GM06990 (cell line): ENCODE measurements around the gene PKIB.

Source experiments
- DNase-seq: peaks from one replicate; pipeline ENCODE4 v3.0.0-alpha.2; 2011; ENCODE audit not compliant: insufficient read length; ENCODE audit errors: extremely low read depth
- H3K27me3 ChIP-seq: replicated peaks from 2 replicates; pipeline ENCODE4 v1.6.0; 2011; ENCODE audit warnings: low read length; ENCODE audit not compliant: control insufficient read depth, insufficient read depth
- H3K36me3 ChIP-seq: 2 replicates; pipeline ENCODE4 v1.5.1; 2011; ENCODE audit warnings: low read length; ENCODE audit not compliant: control insufficient read depth, insufficient read depth
- H3K4me3 ChIP-seq: replicated peaks from 2 replicates; pipeline ENCODE4 v1.5.1; 2011; ENCODE audit warnings: low read depth, mild to moderate bottlenecking, control low read depth, low read length
- TF ChIP-seq, protein P1 (sequence below): IDR thresholded peaks from 2 replicates; pipeline ENCODE4 v1.5.1; 2011; ENCODE audit warnings: low read length, control low read depth, mild to moderate bottlenecking, inconsistent platforms; ENCODE audit not compliant: insufficient read depth, poor library complexity, severe bottlenecking

PKIB gene

DNA sequence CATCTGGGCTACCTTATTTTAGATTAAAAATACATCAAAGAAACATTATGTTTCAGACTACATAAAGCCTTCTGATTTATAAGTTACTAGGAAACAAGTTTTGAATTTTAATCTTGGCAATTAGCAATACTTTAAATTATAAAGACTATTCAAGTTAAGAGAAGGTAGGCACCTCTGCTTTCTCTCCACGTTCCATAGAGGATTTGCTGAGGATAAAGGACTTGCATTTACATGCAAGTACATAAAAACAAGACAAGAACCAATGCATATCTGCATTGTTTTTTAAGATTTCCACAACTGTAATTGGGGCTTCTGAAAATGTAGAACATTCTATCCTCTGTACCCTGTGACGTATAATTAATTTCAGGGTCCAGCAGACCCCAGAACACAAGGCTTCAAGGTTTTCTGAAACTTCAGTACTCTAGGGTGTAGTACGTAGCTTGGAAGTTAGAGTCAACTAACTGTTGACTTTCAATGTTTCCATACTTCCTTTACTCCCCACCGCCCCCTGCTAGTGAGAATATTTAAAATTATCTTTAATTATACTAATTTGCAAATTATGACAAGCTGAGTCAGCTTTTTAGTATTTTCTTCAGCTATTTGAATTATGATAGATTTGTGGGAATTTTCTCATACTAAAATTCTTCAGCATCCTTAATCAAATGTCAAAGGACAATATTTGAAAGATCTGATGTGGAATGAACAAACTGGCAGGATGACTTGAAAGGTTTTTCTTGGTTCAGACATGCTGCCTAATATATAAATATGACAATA is 82.8 kb downstream of the PKIB start:
- no peak overlapping the region for H3K4me3 ChIP-seq
- TF ChIP-seq, protein P1, sequence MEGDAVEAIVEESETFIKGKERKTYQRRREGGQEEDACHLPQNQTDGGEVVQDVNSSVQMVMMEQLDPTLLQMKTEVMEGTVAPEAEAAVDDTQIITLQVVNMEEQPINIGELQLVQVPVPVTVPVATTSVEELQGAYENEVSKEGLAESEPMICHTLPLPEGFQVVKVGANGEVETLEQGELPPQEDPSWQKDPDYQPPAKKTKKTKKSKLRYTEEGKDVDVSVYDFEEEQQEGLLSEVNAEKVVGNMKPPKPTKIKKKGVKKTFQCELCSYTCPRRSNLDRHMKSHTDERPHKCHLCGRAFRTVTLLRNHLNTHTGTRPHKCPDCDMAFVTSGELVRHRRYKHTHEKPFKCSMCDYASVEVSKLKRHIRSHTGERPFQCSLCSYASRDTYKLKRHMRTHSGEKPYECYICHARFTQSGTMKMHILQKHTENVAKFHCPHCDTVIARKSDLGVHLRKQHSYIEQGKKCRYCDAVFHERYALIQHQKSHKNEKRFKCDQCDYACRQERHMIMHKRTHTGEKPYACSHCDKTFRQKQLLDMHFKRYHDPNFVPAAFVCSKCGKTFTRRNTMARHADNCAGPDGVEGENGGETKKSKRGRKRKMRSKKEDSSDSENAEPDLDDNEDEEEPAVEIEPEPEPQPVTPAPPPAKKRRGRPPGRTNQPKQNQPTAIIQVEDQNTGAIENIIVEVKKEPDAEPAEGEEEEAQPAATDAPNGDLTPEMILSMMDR, result no peak
- H3K36me3 ChIP-seq, result no peaks in the 10 kb centered on the region
- H3K27me3 ChIP-seq, result no peaks in the 10 kb centered on the region
- DNase-seq, result no peak

DNA sequence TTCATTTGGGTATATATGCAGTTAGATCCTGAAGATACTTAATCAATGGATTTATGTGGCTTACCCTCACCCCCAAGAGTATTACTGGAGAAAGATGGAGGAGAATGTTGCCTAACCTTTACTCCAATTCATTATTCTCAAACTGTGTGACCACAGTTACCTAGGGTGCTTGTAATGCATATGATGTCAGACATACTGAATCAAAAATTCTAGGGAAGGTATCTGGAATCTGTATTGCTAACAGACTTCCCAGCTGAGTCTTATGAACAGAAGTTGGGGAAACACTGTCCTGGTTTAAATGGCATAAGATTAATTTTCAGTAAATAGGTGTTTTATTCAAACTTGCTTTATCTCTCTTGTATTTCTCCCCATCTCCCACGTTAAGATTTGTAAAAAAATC is 83.9 kb downstream of the PKIB start:
- TF ChIP-seq, protein P1, result no peak
- no peak for DNase-seq
- Histone ChIP-seq H3K36me3 (no peaks in the 10 kb centered on the region), H3K27me3 (no peaks in the 10 kb centered on the region), H3K4me3 (no peak overlapping the region)

DNA sequence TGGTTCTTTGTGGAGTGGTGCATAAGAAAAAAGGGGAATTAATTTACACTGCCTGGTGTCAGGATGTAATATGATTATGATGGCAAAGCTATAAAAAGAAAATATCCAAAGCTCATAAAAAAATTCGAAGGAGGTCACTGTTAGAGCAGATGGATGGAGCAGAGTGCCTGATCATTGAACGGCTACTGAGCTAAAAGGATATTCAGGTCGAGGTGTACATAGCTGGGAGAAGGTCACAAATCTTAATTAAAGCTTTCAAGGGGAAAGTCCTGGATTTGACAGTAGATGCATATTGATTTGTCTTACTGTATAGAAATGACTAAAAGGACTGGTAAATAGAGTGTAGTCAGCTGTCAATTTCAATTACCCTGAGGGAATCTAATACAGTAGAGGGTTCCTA is 84.4 kb downstream of the PKIB start:
- H3K4me3 ChIP-seq, result no peak overlapping the region
- H3K36me3 ChIP-seq, result no peaks in the 10 kb centered on the region
- TF ChIP-seq, protein P1, result no peak
- DNase-seq, result no peak
- H3K27me3 ChIP-seq, result no peaks in the 10 kb centered on the region

DNA sequence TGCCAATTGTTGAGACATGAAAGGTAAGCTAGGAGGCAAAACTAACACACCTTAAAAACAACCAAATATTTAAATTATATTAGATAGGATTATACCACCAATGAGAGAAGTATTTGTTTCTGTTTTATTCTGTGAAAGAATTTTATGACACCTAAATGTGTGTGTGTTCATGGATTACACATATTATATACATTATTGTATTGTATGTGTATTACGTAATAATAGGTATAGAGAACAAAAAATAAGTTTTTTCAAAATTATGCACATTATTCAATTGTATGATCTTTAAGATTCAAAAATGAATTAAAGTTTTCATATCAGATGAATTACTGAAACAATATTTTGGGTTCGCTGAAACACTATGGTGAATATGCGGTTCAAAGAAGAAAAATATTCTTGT is 85.0 kb downstream of the PKIB start:
- no peak overlapping the region for H3K4me3 ChIP-seq
- TF ChIP-seq, protein P1, result no peak
- H3K27me3 ChIP-seq, result no peaks in the 10 kb centered on the region
- no peak for DNase-seq
- H3K36me3 ChIP-seq, result no peaks in the 10 kb centered on the region

DNA sequence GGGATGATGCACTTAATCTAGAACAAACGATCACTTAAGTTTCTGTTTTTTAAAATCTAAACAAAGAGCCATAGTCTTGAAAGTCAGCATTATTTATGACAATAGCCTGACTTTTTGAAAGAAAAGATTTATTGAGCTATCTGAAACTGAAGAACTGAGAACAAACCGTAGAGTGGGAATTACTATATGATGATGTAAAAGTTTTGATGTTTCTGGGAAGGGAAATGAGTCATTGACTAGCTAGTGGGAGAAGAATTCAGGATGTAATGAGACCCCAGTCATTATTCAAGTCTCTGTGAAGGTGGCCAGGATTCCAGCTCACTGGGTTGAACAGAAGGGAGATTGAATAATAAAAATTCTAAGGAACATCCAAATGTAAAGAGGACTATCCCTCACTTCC is 85.9 kb downstream of the PKIB start:
- no peak for DNase-seq
- Histone ChIP-seq H3K4me3 (no peak overlapping the region), H3K36me3 (no peaks in the 10 kb centered on the region), H3K27me3 (no peaks in the 10 kb centered on the region)
- TF ChIP-seq, protein P1, result no peak

DNA sequence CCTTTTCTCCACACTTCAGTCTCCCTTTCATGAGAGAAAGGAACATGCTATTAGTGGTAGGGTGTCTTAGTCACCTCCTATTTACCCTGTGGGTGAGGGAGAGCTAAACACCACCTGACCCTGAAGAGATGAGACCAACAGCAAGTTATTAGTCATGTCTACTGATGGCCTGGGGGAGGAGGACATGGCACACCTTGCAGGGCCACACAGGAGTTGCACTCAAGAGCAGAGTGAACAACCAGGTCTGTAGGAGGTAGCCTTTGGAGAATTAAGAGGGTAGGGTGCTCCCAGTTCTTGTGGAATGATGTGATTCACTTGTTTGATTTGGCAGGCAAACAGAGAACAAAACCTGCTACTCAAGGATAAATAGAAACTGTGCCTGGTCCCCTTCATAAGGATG is 86.6 kb downstream of the PKIB start:
- no peak for DNase-seq

More for the DNA sequence above, 86.6 kb downstream of the PKIB start:
- no peaks in the 10 kb centered on the region for H3K36me3 ChIP-seq
- TF ChIP-seq, protein P1, result no peak
- no peaks in the 10 kb centered on the region for H3K27me3 ChIP-seq
- H3K4me3 ChIP-seq, result no peak overlapping the region
